Glomerular visceral epithelial cell (primary cell): Measurements from ENCODE around the gene MOK.

ENCODE experiments used
- DNase-seq: peaks from one replicate; pipeline ENCODE4 v3.0.0-alpha.2; 2016; ENCODE audit errors: extremely low spot score

MOK gene

GRCh38 chr14:102181187-102181586, 123.8 kb downstream of the MOK start:
- no peak for DNase-seq

DNA sequence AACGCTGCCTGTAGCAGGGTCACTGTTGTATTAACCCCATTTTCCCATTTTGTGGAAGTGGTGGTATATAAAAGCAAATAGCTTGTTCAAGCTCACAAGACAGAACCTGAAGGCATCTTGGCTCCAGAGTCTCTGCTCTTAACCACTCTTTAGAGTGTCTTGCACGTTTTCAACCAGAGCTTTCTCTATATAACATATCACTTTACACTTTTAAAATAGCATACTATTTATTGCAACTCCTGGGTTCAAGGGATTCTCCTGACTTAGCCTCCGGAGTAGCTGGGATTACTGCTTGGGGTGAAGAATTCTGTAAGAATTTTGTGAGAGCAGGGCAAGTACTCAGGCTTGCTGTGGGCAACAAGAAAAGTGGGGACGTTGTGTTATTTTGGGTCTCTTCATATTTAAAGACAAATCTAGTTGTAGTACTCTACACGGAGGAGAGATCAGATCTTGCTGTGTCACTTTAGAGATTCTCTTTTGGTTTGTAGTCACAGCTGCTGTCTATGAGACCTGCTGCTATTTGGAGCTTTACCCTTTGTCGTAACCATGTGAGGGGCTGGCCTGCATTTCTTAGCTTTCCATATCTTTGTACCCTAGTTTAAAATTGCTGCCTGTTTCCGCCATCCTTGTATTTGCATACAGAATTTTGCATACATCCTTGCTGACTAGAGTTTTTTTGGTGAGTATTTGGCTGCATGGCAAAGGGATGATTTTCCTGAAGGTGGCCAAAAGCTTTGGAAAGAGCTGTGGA, 124.5 kb downstream of the MOK start:
- no peak for DNase-seq
